Epithelial cell of proximal tubule (primary cell): Measurements from ENCODE around the gene SAMD4B. TPM values are rescaled to one million over a fixed set of nuclear protein-coding genes. Genes with fewer than 3 reads are reported as not detected.

Source experiments
- DNase-seq: peaks from one replicate; pipeline ENCODE4 v3.0.0-alpha.2; 2011; ENCODE audit warnings: low read depth
- H3K4me3 ChIP-seq: 2 replicates; pipeline ENCODE4 v1.5.1; 2011; ENCODE audit warnings: low read depth, mild to moderate bottlenecking, low read length
- CTCF ChIP-seq: conservative IDR thresholded peaks from 2 replicates; pipeline ENCODE4 v1.5.1; 2012; ENCODE audit warnings: low read depth, mild to moderate bottlenecking, low read length
- total RNA-seq: library from RNA; depleted of rRNA; stranded (reverse); fragments of >200 nt; gene quantifications from 2 replicates; pipeline ENCODE4 v1.2.3, GENCODE V29; 2015

Gene SAMD4B
- total RNA-seq, 1 donor from 2014 or later, result 65.6 TPM

DNA sequence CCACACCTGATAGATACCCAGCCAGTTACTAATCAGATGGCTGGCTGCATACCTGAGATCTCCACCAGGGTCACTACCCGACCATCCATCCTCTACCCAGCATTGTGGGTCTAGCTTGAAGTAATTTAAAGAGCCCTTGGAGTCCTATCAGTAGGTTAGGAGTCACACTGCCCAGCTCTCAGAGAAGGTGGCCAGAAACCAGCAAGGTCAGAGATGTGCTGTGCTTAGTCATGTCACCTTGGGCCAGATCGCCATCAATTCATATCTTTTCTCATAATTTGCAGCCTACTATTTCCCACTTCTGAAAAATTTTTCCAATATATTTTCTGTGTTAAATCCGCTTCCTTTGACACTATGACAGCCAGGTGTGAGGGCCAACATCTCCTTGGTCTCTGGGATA is 13.9 kb downstream of the SAMD4B start:
- DNase-seq, result no peak
- no peak overlapping the region for H3K4me3 ChIP-seq
- TF ChIP-seq CTCF, result no peak

GRCh38 chr19:39356647-39357046 is 14.4 kb downstream of the SAMD4B start:
- DNase-seq, result no peak
- no peak for TF ChIP-seq CTCF
- H3K4me3 ChIP-seq, result no peak overlapping the region

DNA sequence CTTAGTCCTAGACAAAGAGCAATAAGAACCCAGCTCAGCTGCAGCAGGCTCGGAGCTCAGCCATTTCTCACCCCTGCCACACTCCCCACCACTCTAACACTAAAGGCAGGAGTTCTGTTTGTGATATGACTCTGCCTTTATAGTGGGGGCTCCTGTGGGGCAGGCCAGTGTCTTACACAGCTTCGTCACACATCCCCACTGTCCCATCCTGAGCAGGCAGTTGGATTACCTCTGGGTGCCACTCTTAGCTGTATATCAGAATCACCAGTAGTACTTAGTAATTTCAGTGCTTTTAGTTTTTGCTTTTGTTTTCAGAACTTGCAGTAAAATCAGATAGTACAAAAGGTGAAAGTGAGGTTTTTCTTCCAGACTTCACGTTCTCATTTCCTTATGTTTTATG is 16.8 kb downstream of the SAMD4B start:
- DNase-seq, result no peak
- H3K4me3 ChIP-seq, result no peak overlapping the region
- TF ChIP-seq CTCF, result no peak

DNA sequence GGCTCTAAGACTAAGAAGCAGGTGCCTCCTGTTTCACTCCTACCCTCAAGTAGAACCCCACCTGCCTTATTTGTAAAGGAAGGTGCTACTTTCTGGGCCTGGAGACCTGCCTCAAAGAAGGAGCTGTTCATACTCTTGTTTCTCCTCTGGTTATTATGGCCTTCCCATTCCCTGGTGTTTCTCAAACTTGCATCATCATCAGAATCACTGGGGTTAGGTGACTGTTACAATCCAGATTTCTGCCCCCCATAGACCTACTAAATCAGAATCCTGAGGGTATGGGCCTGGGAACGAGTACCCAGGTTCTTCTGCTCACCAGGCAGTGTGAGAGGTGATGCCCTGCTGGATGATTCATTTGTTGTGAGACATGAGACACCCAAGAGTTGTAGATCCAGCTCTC is 18.4 kb downstream of the SAMD4B start:
- TF ChIP-seq CTCF, result no peak
- DNase-seq, result no peak
- no peak overlapping the region for H3K4me3 ChIP-seq

GRCh38 chr19:39362682-39363657 is 20.7 kb downstream of the SAMD4B start:
- H3K4me3 ChIP-seq, result no peak overlapping the region
- no peak for TF ChIP-seq CTCF
- peak; percentile 31 for DNase-seq

DNA sequence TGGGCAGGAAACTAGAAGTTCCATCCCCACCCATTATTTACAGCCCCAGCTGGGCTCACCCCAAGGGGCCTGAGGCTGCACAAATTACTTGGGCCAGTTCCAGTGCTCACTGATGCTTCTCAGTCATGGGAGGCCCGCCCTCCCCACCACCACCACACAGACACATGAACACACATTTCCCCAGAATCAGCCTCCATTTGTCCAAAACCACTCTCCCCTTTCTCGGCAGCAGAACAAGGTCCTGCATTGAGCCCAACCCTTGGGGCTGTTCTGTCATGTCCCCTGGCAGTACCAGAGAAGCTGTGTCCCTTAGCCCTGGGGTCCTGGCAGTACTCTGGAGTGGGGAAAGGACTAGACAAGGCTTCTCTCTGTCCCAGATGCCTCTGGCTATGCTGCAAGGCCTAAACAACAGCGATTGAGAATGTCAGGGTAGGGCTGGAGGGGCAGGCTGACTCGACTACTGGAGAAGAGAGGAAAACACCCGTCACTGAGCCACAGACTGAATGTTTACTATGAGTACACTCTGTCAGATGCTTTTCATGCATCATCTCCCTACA is 21.8 kb downstream of the SAMD4B start:
- TF ChIP-seq CTCF, result no peak
- H3K4me3 ChIP-seq, result no peak overlapping the region
- DNase-seq, result no peak
